Neural progenitor cell (in vitro differentiated cells): ENCODE measurements around the gene EPB42. TPM values are rescaled to one million over a fixed set of nuclear protein-coding genes. Genes with fewer than 3 reads are reported as not detected.
"Not testable (repeated sequence)": the region's sequence is repeated elsewhere in the genome, so short reads cannot be mapped to it uniquely, and the experiment has no call there.

ENCODE experiments used
- DNase-seq: peaks from one replicate; pipeline ENCODE4 v3.0.0-alpha.2; 2016; ENCODE audit warnings: low spot score
- H2AFZ ChIP-seq: fragments of 200-600 bp; sonication (generic); replicated peaks from 2 replicates; pipeline ENCODE4 v1.6.1; 2016; ENCODE audit warnings: antibody characterized with exemption
- H3F3A ChIP-seq: fragments of 200-600 bp; sonication (generic); 2 replicates; pipeline ENCODE4 v1.6.1; 2016; ENCODE audit warnings: antibody characterized with exemption, low read depth
- H3K27ac ChIP-seq: fragments of 200-600 bp; sonication (generic); 2 replicates; pipeline ENCODE4 v1.5.1; 2016; ENCODE audit warnings: mild to moderate bottlenecking
- H3K27me3 ChIP-seq: fragments of 200-600 bp; sonication (generic); 2 replicates; pipeline ENCODE4 v1.6.1; 2016; ENCODE audit warnings: mild to moderate bottlenecking, moderate library complexity
- H3K36me3 ChIP-seq: fragments of 200-600 bp; sonication (generic); 2 replicates; pipeline ENCODE4 v1.5.1; 2016
- H3K4me1 ChIP-seq: fragments of 200-600 bp; sonication (generic); 2 replicates; pipeline ENCODE4 v1.6.1; 2016; ENCODE audit warnings: mixed run types
- H3K4me2 ChIP-seq: fragments of 200-600 bp; sonication (generic); 2 replicates; pipeline ENCODE4 v1.6.1; 2016
- H3K4me3 ChIP-seq: fragments of 200-600 bp; sonication (generic); 2 replicates; pipeline ENCODE4 v1.5.1; 2016
- H3K79me2 ChIP-seq: fragments of 200-600 bp; sonication (generic); 2 replicates; pipeline ENCODE4 v1.6.1; 2016; ENCODE audit warnings: low read depth
- H3K9ac ChIP-seq: fragments of 200-600 bp; sonication (generic); 2 replicates; pipeline ENCODE4 v1.6.1; 2016
- H3K9me3 ChIP-seq: fragments of 200-600 bp; sonication (generic); 2 replicates; pipeline ENCODE4 v1.5.1; 2016; ENCODE audit warnings: low read depth
- H4K20me1 ChIP-seq: fragments of 200-600 bp; sonication (generic); 2 replicates; pipeline ENCODE4 v1.6.1; 2016; ENCODE audit warnings: low read depth
- H3K27ac Mint-ChIP-seq: 3 replicates; pipeline ENCODE4 v1.8.0; 2021; ENCODE audit warnings: mixed read lengths
- H3K27me3 Mint-ChIP-seq: 2 replicates; pipeline ENCODE4 v1.8.0; 2022; ENCODE audit warnings: low read depth, mild to moderate bottlenecking, inconsistent platforms, moderate library complexity, mixed read lengths; ENCODE audit not compliant: insufficient read depth
- H3K36me3 Mint-ChIP-seq: 3 replicates; pipeline ENCODE4 v1.8.0; 2021; ENCODE audit warnings: mixed read lengths
- H3K4me1 Mint-ChIP-seq: 3 replicates; pipeline ENCODE4 v1.8.0; 2021; ENCODE audit warnings: mixed read lengths
- H3K4me3 Mint-ChIP-seq: 3 replicates; pipeline ENCODE4 v1.8.0; 2021; ENCODE audit warnings: mild to moderate bottlenecking, moderate library complexity, mixed read lengths
- H3K9me3 Mint-ChIP-seq: 3 replicates; pipeline ENCODE4 v1.8.0; 2020; ENCODE audit warnings: mixed read lengths
- CTCF ChIP-seq: fragments of 200-600 bp; sonication (generic); IDR thresholded peaks from 2 replicates; pipeline ENCODE4 v1.5.1; 2017; ENCODE audit warnings: antibody characterized with exemption, mild to moderate bottlenecking
- EZH2 ChIP-seq: fragments of 200-600 bp; sonication (generic); IDR thresholded peaks from 2 replicates; pipeline ENCODE4 v1.6.1; 2017; ENCODE audit warnings: antibody characterized with exemption, mild to moderate bottlenecking, moderate library complexity
- EZH2phosphoT487 ChIP-seq: fragments of 200-600 bp; sonication (generic); IDR thresholded peaks from 2 replicates; pipeline ENCODE4 v1.6.1; 2017; ENCODE audit warnings: antibody characterized with exemption
- total RNA-seq: library from RNA; depleted of rRNA; stranded (reverse); fragments of >200 nt; gene quantifications from 2 replicates; pipeline ENCODE4 v1.2.3, GENCODE V29; 2015; ENCODE audit warnings: low replicate concordance

Gene EPB42
- total RNA-seq, 1 donor from 2014 or later, result not detected

GRCh38 chr15:43169888-43170287 lies 50.9 kb downstream of the EPB42 start:
- Histone ChIP-seq H4K20me1 (no peaks in the 10 kb centered on the region), H3K27ac (no peak overlapping the region), H3K4me1 (no peaks in the 10 kb centered on the region), H3K4me2 (no peak overlapping the region), H3K9ac (no peak overlapping the region), H3K27me3 (no peaks in the 10 kb centered on the region), H3K36me3 (peaks cover 5% of the 10 kb centered on the region), H3K79me2 (no peaks in the 10 kb centered on the region), H2AFZ (no peak overlapping the region), H3K9me3 (no peaks in the 10 kb centered on the region), H3F3A (no peaks in the 10 kb centered on the region), H3K4me3 (no peak overlapping the region)
- Mint-ChIP-seq H3K27me3 (no peaks in the 10 kb centered on the region), H3K9me3 (peaks cover 13% of the 10 kb centered on the region), H3K36me3 (peaks cover 24% of the 10 kb centered on the region), H3K4me1 (no peaks in the 10 kb centered on the region), H3K27ac (no peak overlapping the region), H3K4me3 (no peak overlapping the region)
- no peak for DNase-seq
- TF ChIP-seq EZH2, result no peak
- TF ChIP-seq CTCF, result no peak
- no peak for TF ChIP-seq EZH2phosphoT487

GRCh38 chr15:43168192-43169107 lies 52.4 kb downstream of the EPB42 start:
- Mint-ChIP-seq H3K27me3 (no peaks in the 10 kb centered on the region), H3K36me3 (peaks cover 20% of the 10 kb centered on the region), H3K27ac (no peak overlapping the region), H3K4me3 (no peak overlapping the region), H3K9me3 (peaks cover 11% of the 10 kb centered on the region), H3K4me1 (no peaks in the 10 kb centered on the region)
- H3K79me2 ChIP-seq, result no peaks in the 10 kb centered on the region
- H3K4me2 ChIP-seq, result no peak overlapping the region
- no peak for DNase-seq
- TF ChIP-seq EZH2, result no peak
- no peak for TF ChIP-seq CTCF
- TF ChIP-seq EZH2phosphoT487, result no peak
- H2AFZ ChIP-seq, result no peak overlapping the region
- H3K4me1 ChIP-seq, result no peaks in the 10 kb centered on the region
- H3K4me3 ChIP-seq, result no peak overlapping the region
- H3F3A ChIP-seq, result no peaks in the 10 kb centered on the region
- no peaks in the 10 kb centered on the region for H4K20me1 ChIP-seq
- H3K9me3 ChIP-seq, result no peaks in the 10 kb centered on the region
- H3K9ac ChIP-seq, result no peak overlapping the region
- no peaks in the 10 kb centered on the region for H3K36me3 ChIP-seq
- H3K27ac ChIP-seq, result no peak overlapping the region
- no peaks in the 10 kb centered on the region for H3K27me3 ChIP-seq

- not testable (repeated sequence) for H3K9me3 ChIP-seq, H3K4me1 ChIP-seq, H3K4me3 Mint-ChIP-seq, H3K4me2 ChIP-seq, H3F3A ChIP-seq, H3K9ac ChIP-seq, H3K9me3 Mint-ChIP-seq, H3K4me3 ChIP-seq, H2AFZ ChIP-seq, H3K27ac Mint-ChIP-seq, DNase-seq, H3K27ac ChIP-seq, H3K4me1 Mint-ChIP-seq, H4K20me1 ChIP-seq, H3K36me3 ChIP-seq, H3K27me3 ChIP-seq, H3K27me3 Mint-ChIP-seq, H3K79me2 ChIP-seq
- peaks cover 16% of the 10 kb centered on the region for H3K36me3 Mint-ChIP-seq
Measured at GRCh38 chr15:43167261-43167660, 53.6 kb downstream of the EPB42 start.

GRCh38 chr15:43165801-43166325 lies 55.0 kb downstream of the EPB42 start:
- H3K27me3 Mint-ChIP-seq, result no peaks in the 10 kb centered on the region
- no peaks in the 10 kb centered on the region for H3F3A ChIP-seq
- H3K27ac ChIP-seq, result no peak overlapping the region
- H3K9me3 Mint-ChIP-seq, result peaks cover 6% of the 10 kb centered on the region
- no peak overlapping the region for H3K4me3 ChIP-seq
- no peak for DNase-seq
- H3K4me3 Mint-ChIP-seq, result no peak overlapping the region
- no peaks in the 10 kb centered on the region for H3K27me3 ChIP-seq
- no peaks in the 10 kb centered on the region for H3K4me1 ChIP-seq
- no peaks in the 10 kb centered on the region for H4K20me1 ChIP-seq
- peaks cover 14% of the 10 kb centered on the region for H3K36me3 Mint-ChIP-seq
- no peak overlapping the region for H3K4me2 ChIP-seq
- no peak overlapping the region for H3K9ac ChIP-seq
- H3K79me2 ChIP-seq, result no peaks in the 10 kb centered on the region
- no peaks in the 10 kb centered on the region for H3K36me3 ChIP-seq
- H3K9me3 ChIP-seq, result no peaks in the 10 kb centered on the region
- no peaks in the 10 kb centered on the region for H3K4me1 Mint-ChIP-seq
- TF ChIP-seq CTCF (no peak), EZH2 (no peak), EZH2phosphoT487 (no peak)
- no peak overlapping the region for H3K27ac Mint-ChIP-seq
- no peak overlapping the region for H2AFZ ChIP-seq
